PC-9 (cell line): ENCODE measurements around the gene PLAGL1.

Experiments used
- CTCF ChIP-seq: fragments of 200-600 bp; sonication (generic); conservative IDR thresholded peaks from 2 replicates; pipeline ENCODE4 v1.6.1; 2017; ENCODE audit warnings: mixed run types, antibody characterized with exemption, mild to moderate bottlenecking, moderate library complexity
- EZH2 ChIP-seq: fragments of 200-600 bp; sonication (generic); IDR thresholded peaks from 2 replicates; pipeline ENCODE4 v1.8.0; 2017; ENCODE audit warnings: antibody characterized with exemption, low read depth

GRCh38 chr6:144055121-144055931 is 47.3 kb upstream of the PLAGL1 start:
- TF ChIP-seq CTCF (no peak), EZH2 (no peak)
